ENCODE data around the gene CTXN3.

Gene CTXN3

DNA sequence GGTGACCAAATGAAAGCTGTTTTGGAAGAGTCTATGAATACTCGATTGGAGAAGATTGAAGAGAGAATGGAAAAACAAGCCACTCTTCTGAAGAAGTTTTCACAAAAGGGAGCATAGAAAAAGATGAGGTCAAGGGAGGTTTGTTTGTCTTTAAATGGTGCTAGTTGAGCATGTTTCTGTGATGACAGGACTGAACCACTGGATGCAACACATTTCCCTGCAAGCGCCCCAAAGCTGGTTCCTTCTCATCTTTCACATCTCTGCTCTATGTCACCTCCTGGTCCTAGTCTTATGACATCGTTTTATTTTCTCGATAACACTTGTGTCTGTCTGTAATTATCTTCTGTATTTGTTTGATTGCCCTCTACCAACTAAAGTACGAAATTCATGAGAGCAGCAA is 50.5 kb downstream of the CTXN3 start:
- no peak for DNase-seq (ENCODE audit: low read depth)

DNA sequence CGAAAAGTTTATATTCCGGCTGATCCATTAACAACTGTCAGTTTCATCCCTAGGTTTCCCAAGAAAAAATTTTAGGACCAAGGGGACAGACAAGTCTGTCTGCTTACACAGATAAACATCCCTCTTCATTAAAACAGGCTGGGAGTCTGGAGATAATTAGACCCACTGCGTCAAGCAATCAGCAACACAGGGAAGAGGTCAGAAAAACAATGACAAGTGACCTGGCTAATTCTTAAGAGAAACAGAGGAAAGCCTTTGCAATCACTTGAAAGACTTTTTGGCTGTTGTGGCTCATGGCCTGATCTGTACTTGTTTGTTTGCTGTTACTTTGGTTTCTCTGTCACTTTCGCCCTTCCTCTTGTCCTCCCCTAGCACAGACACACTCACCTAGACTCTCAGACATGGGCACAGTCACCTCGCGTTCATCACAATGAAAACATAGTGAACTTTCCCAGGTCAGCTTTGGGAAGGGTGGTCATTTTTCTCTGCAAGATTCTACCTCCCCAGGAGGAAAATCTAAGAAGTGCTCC is 51.4 kb downstream of the CTXN3 start:
- DNase-seq (ENCODE audit: low read depth), result no peak

DNA sequence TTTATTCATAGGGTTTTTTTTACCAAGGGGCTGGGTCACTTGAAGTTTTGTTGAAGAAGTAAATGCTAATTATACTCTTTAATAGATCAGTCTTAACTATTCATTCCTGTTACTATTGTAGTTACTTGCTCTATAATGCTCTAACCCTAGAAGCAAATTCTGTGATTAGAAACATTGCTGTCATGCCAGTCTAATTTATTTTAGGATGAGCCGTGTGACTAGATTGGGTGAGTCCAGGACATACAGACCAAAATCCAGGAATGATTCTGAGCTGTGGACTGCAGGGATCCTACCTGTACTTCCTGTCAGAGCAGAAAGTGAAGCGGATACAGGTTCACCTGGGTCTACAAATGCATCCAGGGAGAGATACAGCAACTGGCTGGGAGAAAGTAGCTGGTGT is 53.6 kb downstream of the CTXN3 start:
- DNase-seq (ENCODE audit: low read depth), result no peak

DNA sequence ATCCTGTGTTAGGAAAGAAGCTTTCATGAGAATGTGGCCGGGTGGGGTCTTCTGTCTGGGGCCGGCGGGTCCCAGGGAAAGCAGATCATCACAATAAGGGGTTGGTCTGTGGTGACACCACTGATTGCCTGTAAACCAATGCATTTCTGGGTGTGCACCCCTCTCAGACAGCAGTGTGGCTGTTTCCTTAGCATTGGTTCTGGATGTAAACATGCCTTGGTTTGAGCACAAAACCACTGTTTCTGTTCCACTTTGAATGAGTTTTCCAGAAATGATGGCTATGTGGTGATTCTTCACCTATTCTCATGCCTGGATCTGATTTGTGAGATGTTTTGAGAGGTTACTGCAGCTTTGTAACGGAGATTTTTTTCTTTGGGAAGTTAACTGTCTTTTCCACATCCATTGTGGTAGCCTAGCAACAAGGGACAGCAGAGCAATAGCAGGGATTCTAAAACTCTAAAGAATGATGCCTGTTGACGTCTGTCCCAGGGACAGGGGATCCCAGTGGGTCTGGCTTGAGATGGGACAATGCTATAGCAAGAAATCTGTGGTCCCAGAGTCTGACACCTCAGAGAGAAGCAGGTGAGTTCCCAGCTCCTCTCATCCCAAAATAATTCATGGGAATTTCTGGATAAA is 54.2 kb downstream of the CTXN3 start, which contains the start of gene CCDC192:
TSS of gene CCDC192 (plus strand) at position 466 of the 636 bp plus-strand sequence. CDS start at position 521, 55 bp downstream.
- no peak for DNase-seq (ENCODE audit: low read depth)

DNA sequence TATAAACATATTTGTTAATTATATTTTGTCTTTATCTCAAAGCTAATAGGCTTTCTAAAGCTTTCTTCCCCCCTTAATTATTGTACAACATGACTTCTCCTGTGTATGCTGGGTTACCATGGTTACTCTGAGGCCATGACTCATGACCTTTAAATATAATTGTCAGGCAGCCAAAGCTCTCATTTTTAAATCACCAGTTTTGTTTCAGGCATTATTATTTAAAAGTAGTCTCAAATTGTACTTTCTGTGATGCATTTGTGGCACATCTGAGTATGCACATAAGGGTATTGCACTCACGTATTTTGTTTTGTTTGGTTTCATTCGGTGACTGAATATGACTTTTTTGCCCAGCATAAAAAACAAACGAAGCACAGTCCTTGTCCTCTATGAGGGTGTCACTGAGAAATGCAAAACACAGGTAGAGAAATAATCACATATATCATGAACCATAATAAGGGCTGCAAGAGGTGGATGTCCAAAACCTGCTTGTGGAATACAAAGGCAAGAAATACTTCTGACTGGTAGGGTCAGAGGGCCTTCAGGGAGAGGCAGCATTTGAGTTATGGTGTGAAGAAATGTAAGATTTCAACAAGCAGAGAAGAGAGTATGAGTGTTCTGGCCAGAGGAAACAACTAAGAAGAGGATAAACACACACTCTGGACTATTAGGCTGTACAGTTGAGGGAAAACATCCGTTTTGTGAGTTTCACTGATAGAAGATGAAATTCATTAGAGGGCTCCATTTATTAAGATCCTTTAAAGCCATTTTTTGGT is 56.4 kb downstream of the CTXN3 start:
- DNase-seq (ENCODE audit: low read depth), result peak; percentile 88

DNA sequence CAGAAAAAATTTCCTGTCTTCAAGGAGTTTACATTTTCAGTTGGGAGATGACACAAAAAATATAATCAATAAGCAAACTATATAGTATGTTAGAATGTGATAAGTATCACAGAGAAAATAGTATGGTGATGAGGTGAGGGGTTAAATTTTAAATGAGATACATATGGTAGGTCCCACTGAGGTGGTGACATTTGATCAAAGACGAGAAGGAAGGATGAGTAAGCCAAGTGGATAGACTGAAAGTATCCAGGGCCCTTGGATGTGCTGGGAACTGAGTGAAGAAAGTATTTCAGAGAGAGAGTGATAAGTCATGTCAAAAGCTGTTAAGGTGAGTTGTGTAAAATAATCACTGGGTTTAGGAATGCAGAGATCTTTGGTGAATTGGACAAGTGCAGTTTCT is 57.8 kb downstream of the CTXN3 start:
- DNase-seq (ENCODE audit: low read depth), result no peak

DNA sequence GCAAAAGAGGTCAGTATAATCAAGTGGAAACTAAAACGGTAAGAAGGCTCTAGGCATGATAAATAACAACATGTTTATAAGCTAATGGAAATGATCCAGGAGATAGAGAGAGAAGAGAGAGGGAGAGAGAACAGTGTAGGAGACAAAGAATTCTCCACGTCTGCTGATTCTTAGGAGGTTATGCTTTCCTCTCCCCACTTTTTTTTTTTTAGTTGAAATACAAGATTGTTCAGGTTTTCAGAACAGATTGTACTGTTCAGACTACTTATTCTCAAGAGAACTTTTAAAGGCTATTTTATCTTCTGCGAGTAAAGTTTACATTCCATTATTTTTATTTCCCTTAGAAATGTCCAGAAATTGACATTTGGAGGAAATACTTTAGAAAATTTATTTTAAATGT is 58.3 kb downstream of the CTXN3 start:
- DNase-seq (ENCODE audit: low read depth), result no peak

Data from fibroblast of the conjunctiva (primary cell).